Aorta (tissue), 5 donors: Measurements from ENCODE around the gene CLEC4F. TPM values are rescaled to one million over a fixed set of nuclear protein-coding genes. Genes with fewer than 3 reads are reported as not detected.

Experiments used
- ATAC-seq: fragments of 200-7000 bp; cut with Tn5 transposase; one replicate; pipeline ENCODE4 v1.9.1; 2022; ENCODE audit warnings: moderate library complexity; ENCODE audit not compliant: low FRiP score
- DNase-seq, 2 donors: peaks; one replicate each; pipeline ENCODE4 v3.0.0-alpha.2; 2020
- H3K27ac ChIP-seq, 2 donors: one replicate each; pipeline ENCODE4 v1.5.1; 2013; ENCODE audit warnings: low read length in 2 of 2, mild to moderate bottlenecking in 2 of 2, moderate library complexity in 2 of 2, control low read depth in 1 of 2, inconsistent platforms in 1 of 2, low read depth in 1 of 2
- H3K27me3 ChIP-seq, 2 donors: one replicate each; pipeline ENCODE4 v1.6.1; 2013; ENCODE audit warnings: control low read depth in 1 of 2, low read length in 1 of 2, mild to moderate bottlenecking in 1 of 2, moderate library complexity in 1 of 2; ENCODE audit not compliant: insufficient read depth in 2 of 2, control insufficient read depth in 1 of 2
- H3K36me3 ChIP-seq, 2 donors: one replicate each; pipeline ENCODE4 v1.6.1; 2013; ENCODE audit warnings: control low read depth in 1 of 2, low read length in 1 of 2, mild to moderate bottlenecking in 1 of 2; ENCODE audit not compliant: insufficient read depth in 2 of 2, control insufficient read depth in 1 of 2
- H3K4me1 ChIP-seq, 2 donors: one replicate each; pipeline ENCODE4 v1.6.1; 2013; ENCODE audit warnings: low read length in 2 of 2, control low read depth in 1 of 2, mild to moderate bottlenecking in 1 of 2, moderate library complexity in 1 of 2; ENCODE audit not compliant: insufficient read depth in 2 of 2, control insufficient read depth in 1 of 2
- H3K4me3 ChIP-seq, 2 donors: one replicate each; pipeline ENCODE4 v1.5.1; 2013; ENCODE audit warnings: low read length in 2 of 2, control low read depth in 1 of 2, mild to moderate bottlenecking in 1 of 2
- H3K9me3 ChIP-seq: one replicate; pipeline ENCODE4 v1.6.1; 2013; ENCODE audit warnings: mild to moderate bottlenecking, low read length; ENCODE audit not compliant: control insufficient read depth
- WGBS, 2 donors: extraction: QIAGEN DNeasy Blood & Tissue Kit; methylation state at CpG; one replicate each; pipeline ENCODE4 v1.1.7; 2013; 5-methylcytosine and 5-hydroxymethylcytosine counted together
- intact Hi-C, 2 donors: fragments of 100-400 bp; cut with DNase I; formaldehyde crosslinking; loops; one replicate each; pipeline versions ENCODE4 v1.14.2 to v1.15.0; 2022
- polyA plus RNA-seq, 2 donors: library from polyadenylated mRNA; stranded (reverse); fragments of 200-250 nt; gene quantifications; one replicate each; pipeline ENCODE4 v1.2.3, GENCODE V29; 2013
- total RNA-seq, 2 donors: library from RNA; stranded (reverse); fragmentation: NEBNext Ultra II Directional; extraction: Animal tissue kit (Norgen Biotek cat#: 25700); gene quantifications; one replicate each; pipeline ENCODE4 v1.2.1, GENCODE V29; 2021
- donor health status: healthy with polysubstance abuse.
- donor health status: Bipolar disorder and iron deficiency.
- donor health status: DM: no; HTN: no; CAD: no.
- donor health status: DM: no; HTN: no; CAD: no.
- donor health status: DM: yes; HTN: yes; CAD: no.

Gene CLEC4F
- total and polyA plus RNA-seq, 4 donors: 0.72 TPM; not detected in 3

GRCh38 chr2:70769450-70769849, 50.9 kb downstream of the CLEC4F start:
- H3K27ac ChIP-seq: no peak overlapping the region
- no peaks in the 10 kb centered on the region for H3K4me1 ChIP-seq
- ATAC-seq (no peak), DNase-seq (no peak)
- no peak overlapping the region for H3K4me3 ChIP-seq
- no peaks in the 10 kb centered on the region for H3K27me3 ChIP-seq
- H3K36me3 ChIP-seq: no peaks in the 10 kb centered on the region
- no peaks in the 10 kb centered on the region for H3K9me3 ChIP-seq
- 28 to 33% methylated on average over 2 of the region's 2 CpGs for WGBS, 2 donors
- intact Hi-C loops: no loop called here

- no peaks in the 10 kb centered on the region for H3K9me3 ChIP-seq
- intact Hi-C loops: no loop called here
- H3K27me3 ChIP-seq: no peaks in the 10 kb centered on the region
- H3K27ac ChIP-seq: no peak overlapping the region
- H3K4me1 ChIP-seq: no peaks in the 10 kb centered on the region
- H3K4me3 ChIP-seq: no peak overlapping the region
- no peak for DNase-seq
- 44 to 45% methylated on average over 7 of the region's 7 CpGs for WGBS, 2 donors
- H3K36me3 ChIP-seq: no peaks in the 10 kb centered on the region
- ATAC-seq: no peak
Observed at GRCh38 chr2:70768590-70769085, 51.8 kb downstream of the CLEC4F start.

- Histone ChIP-seq H3K27ac (no peak within 1 kb of the TSS), H3K9me3 (no peaks in the 10 kb centered on the region), H3K4me1 (no peaks in the 10 kb centered on the region), H3K4me3 (peak within 1 kb of the TSS in 1 of 2 donors; percentile 58), H3K27me3 (no peaks in the 10 kb centered on the region), H3K36me3 (no peaks in the 10 kb centered on the region)
- ATAC-seq (peak; percentile 55), DNase-seq (peak; percentile 49 to 74)
- intact Hi-C loops: no loop called here
- WGBS, 2 donors: 1% methylated on average over 56 to 72 of the region's 74 CpGs
Observed at GRCh38 chr2:70767699-70768589, 52.5 kb downstream of the CLEC4F start, which contains the start of gene ADD2. ADD2 (minus strand) TSS chr2:70768200; CDS start chr2:70706408, 61,792 bp downstream.

GRCh38 chr2:70767079-70767698, 53.2 kb downstream of the CLEC4F start:
- Histone ChIP-seq H3K27ac (no peak overlapping the region), H3K4me1 (no peaks in the 10 kb centered on the region), H3K27me3 (no peaks in the 10 kb centered on the region), H3K4me3 (peak overlapping the region in 1 of 2 donors; percentile 58), H3K9me3 (no peaks in the 10 kb centered on the region), H3K36me3 (no peaks in the 10 kb centered on the region)
- DNase-seq (peak in 1 of 2 donors; percentile 75), ATAC-seq (peak; percentile 15)
- 1% methylated on average over 43 to 51 of the region's 51 CpGs for WGBS, 2 donors
- intact Hi-C loops: no loop called here

- no peaks in the 10 kb centered on the region for H3K9me3 ChIP-seq
- H3K27me3 ChIP-seq: no peaks in the 10 kb centered on the region
- H3K27ac ChIP-seq: no peak overlapping the region
- no peak overlapping the region for H3K4me3 ChIP-seq
- no peaks in the 10 kb centered on the region for H3K4me1 ChIP-seq
- DNase-seq: no peak
- intact Hi-C loops: no loop called here
- no peaks in the 10 kb centered on the region for H3K36me3 ChIP-seq
- whole genome bisulfite sequencing, 2 donors: 9 to 14% methylated on average over 7 of the region's 7 CpGs
- no peak for ATAC-seq
Observed at GRCh38 chr2:70766357-70767078, 53.9 kb downstream of the CLEC4F start.

- 78% methylated on average over 7 of the region's 7 CpGs for WGBS, 2 donors
- intact Hi-C loops: no loop called here
- no peaks in the 10 kb centered on the region for H3K27me3 ChIP-seq
- DNase-seq (no peak), ATAC-seq (no peak)
- H3K36me3 ChIP-seq: no peaks in the 10 kb centered on the region
- H3K27ac ChIP-seq: no peak overlapping the region
- no peaks in the 10 kb centered on the region for H3K4me1 ChIP-seq
- H3K4me3 ChIP-seq: no peak overlapping the region
- H3K9me3 ChIP-seq: no peaks in the 10 kb centered on the region
Observed at GRCh38 chr2:70765507-70765906, 54.9 kb downstream of the CLEC4F start.

GRCh38 chr2:70759446-70759845, 61.0 kb downstream of the CLEC4F start:
- Histone ChIP-seq H3K9me3 (no peaks in the 10 kb centered on the region), H3K4me1 (no peaks in the 10 kb centered on the region), H3K27ac (no peak overlapping the region), H3K36me3 (no peaks in the 10 kb centered on the region), H3K4me3 (no peak overlapping the region), H3K27me3 (no peaks in the 10 kb centered on the region)
- intact Hi-C loops: no loop called here
- no peak for ATAC-seq
- 72 to 78% methylated on average over 1 of the region's 1 CpG for WGBS, 2 donors
- no peak for DNase-seq
